ENCODE measurements around the gene ECSIT.

Gene ECSIT

GRCh38 chr19:11483366-11484111, 45.4 kb downstream of the ECSIT start:
- no peak for ATAC-seq
- TF ChIP-seq ZFP3 (CRISPR knock-in tag; IDR thresholded peaks at IDR 0.05) (no peak), ZNF70 (CRISPR knock-in tag; IDR thresholded peaks at IDR 0.05) (no peak), TOX (CRISPR knock-in tag; IDR thresholded peaks at IDR 0.05; ENCODE audit: borderline replicate concordance) (no peak), ESRRG (CRISPR knock-in tag; IDR thresholded peaks at IDR 0.05) (no peak), CSDC2 (CRISPR knock-in tag; IDR thresholded peaks at IDR 0.05) (no peak), ZFP30 (CRISPR knock-in tag; IDR thresholded peaks at IDR 0.05) (no peak), ARNTL (CRISPR knock-in tag; IDR thresholded peaks at IDR 0.05; ENCODE audit: borderline replicate concordance, low read depth) (no peak), PPARA (CRISPR knock-in tag; IDR thresholded peaks at IDR 0.05; ENCODE audit: borderline replicate concordance) (no peak), CSRNP3 (CRISPR knock-in tag; IDR thresholded peaks at IDR 0.05) (no peak), POU6F1 (CRISPR knock-in tag; IDR thresholded peaks at IDR 0.05; ENCODE audit: borderline replicate concordance, low read depth) (no peak), ISL1 (CRISPR knock-in tag; IDR thresholded peaks at IDR 0.05) (no peak), RARB (CRISPR knock-in tag; IDR thresholded peaks at IDR 0.05) (no peak), SNAI2 (CRISPR knock-in tag; IDR thresholded peaks at IDR 0.05) (no peak), ZNF8 (CRISPR knock-in tag; IDR thresholded peaks at IDR 0.05) (no peak), ZC3H10 (CRISPR knock-in tag; IDR thresholded peaks at IDR 0.05) (no peak), GLIS3 (CRISPR knock-in tag; IDR thresholded peaks at IDR 0.05) (no peak), TCF4 (CRISPR knock-in tag; IDR thresholded peaks at IDR 0.05; ENCODE audit: borderline replicate concordance) (no peak)
- TF ChIP-seq, protein P1, sequence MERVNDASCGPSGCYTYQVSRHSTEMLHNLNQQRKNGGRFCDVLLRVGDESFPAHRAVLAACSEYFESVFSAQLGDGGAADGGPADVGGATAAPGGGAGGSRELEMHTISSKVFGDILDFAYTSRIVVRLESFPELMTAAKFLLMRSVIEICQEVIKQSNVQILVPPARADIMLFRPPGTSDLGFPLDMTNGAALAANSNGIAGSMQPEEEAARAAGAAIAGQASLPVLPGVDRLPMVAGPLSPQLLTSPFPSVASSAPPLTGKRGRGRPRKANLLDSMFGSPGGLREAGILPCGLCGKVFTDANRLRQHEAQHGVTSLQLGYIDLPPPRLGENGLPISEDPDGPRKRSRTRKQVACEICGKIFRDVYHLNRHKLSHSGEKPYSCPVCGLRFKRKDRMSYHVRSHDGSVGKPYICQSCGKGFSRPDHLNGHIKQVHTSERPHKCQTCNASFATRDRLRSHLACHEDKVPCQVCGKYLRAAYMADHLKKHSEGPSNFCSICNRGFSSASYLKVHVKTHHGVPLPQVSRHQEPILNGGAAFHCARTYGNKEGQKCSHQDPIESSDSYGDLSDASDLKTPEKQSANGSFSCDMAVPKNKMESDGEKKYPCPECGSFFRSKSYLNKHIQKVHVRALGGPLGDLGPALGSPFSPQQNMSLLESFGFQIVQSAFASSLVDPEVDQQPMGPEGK (CRISPR knock-in tag; IDR thresholded peaks at IDR 0.05; ENCODE audit: borderline replicate concordance): no peak
- TF ChIP-seq, protein P2, sequence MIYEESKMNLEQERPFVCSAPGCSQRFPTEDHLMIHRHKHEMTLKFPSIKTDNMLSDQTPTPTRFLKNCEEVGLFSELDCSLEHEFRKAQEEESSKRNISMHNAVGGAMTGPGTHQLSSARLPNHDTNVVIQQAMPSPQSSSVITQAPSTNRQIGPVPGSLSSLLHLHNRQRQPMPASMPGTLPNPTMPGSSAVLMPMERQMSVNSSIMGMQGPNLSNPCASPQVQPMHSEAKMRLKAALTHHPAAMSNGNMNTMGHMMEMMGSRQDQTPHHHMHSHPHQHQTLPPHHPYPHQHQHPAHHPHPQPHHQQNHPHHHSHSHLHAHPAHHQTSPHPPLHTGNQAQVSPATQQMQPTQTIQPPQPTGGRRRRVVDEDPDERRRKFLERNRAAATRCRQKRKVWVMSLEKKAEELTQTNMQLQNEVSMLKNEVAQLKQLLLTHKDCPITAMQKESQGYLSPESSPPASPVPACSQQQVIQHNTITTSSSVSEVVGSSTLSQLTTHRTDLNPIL (CRISPR knock-in tag; IDR thresholded peaks at IDR 0.05; ENCODE audit: low read depth): no peak
- TF ChIP-seq, protein P3, sequence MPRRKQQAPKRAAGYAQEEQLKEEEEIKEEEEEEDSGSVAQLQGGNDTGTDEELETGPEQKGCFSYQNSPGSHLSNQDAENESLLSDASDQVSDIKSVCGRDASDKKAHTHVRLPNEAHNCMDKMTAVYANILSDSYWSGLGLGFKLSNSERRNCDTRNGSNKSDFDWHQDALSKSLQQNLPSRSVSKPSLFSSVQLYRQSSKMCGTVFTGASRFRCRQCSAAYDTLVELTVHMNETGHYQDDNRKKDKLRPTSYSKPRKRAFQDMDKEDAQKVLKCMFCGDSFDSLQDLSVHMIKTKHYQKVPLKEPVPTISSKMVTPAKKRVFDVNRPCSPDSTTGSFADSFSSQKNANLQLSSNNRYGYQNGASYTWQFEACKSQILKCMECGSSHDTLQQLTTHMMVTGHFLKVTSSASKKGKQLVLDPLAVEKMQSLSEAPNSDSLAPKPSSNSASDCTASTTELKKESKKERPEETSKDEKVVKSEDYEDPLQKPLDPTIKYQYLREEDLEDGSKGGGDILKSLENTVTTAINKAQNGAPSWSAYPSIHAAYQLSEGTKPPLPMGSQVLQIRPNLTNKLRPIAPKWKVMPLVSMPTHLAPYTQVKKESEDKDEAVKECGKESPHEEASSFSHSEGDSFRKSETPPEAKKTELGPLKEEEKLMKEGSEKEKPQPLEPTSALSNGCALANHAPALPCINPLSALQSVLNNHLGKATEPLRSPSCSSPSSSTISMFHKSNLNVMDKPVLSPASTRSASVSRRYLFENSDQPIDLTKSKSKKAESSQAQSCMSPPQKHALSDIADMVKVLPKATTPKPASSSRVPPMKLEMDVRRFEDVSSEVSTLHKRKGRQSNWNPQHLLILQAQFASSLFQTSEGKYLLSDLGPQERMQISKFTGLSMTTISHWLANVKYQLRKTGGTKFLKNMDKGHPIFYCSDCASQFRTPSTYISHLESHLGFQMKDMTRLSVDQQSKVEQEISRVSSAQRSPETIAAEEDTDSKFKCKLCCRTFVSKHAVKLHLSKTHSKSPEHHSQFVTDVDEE (CRISPR knock-in tag; IDR thresholded peaks at IDR 0.05): no peak

DNA sequence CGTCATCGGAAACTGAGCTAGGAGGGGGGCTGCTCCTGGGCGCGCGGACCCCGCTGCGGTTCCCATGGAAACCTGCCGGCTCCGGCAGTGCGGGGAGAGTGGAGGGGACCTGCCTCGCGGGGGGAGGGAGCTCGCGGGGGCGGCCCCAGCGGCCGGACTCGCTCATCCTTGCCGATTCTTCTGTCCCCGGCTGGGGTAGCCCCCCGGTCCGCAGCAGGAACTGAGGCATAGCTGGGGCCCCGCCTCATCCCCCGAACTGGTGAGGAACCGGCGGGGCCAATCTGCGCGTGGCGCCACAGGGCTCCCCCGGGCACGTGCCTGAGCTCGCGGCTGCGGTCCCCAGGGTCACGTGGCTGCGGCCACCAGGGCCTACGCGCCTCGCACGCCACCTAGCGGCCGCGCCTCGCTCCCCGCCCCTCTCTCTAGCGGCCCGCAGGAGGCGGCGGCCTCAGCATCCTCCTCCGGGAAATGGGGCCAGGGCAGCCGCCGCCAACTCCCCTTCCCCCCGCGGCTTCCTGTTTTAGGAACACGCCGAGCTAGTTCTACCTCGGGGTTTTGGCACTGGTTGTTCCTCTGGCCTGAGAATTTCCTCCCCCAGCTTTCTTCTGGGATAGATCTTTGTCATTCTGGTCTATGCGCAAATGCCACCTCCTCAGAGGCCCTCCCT, 46.4 kb downstream of the ECSIT start:
- peak; percentile 83 for ATAC-seq
- TF ChIP-seq ZNF70 (CRISPR knock-in tag; IDR thresholded peaks at IDR 0.05): peak; percentile 79
- no peak for TF ChIP-seq RARB (CRISPR knock-in tag; IDR thresholded peaks at IDR 0.05)
- TF ChIP-seq ISL1 (CRISPR knock-in tag; IDR thresholded peaks at IDR 0.05): peak; percentile 17; the same call in 1 of the 2 replicates
- TF ChIP-seq, protein P1 (CRISPR knock-in tag; IDR thresholded peaks at IDR 0.05; ENCODE audit: borderline replicate concordance): no peak; the same call in 1 of the 2 replicates
- peak; percentile 74; the same call in 1 of the 2 replicates for TF ChIP-seq ZFP3 (CRISPR knock-in tag; IDR thresholded peaks at IDR 0.05)
- TF ChIP-seq ZNF565 (CRISPR knock-in tag; conservative IDR thresholded peaks at IDR 0.05; ENCODE audit: low read depth): no peak
- no peak for TF ChIP-seq BACH2 (CRISPR knock-in tag; IDR thresholded peaks at IDR 0.05; ENCODE audit: borderline replicate concordance)
- TF ChIP-seq SNAI2 (CRISPR knock-in tag; IDR thresholded peaks at IDR 0.05): no peak
- peak; percentile 69; the same call in 1 of the 2 replicates for TF ChIP-seq GLIS3 (CRISPR knock-in tag; IDR thresholded peaks at IDR 0.05)
- no peak for TF ChIP-seq ZNF8 (CRISPR knock-in tag; IDR thresholded peaks at IDR 0.05)
- TF ChIP-seq PPARA (CRISPR knock-in tag; IDR thresholded peaks at IDR 0.05; ENCODE audit: borderline replicate concordance): no peak
- no peak for TF ChIP-seq ZC3H10 (CRISPR knock-in tag; IDR thresholded peaks at IDR 0.05)
- TF ChIP-seq, protein P3 (CRISPR knock-in tag; IDR thresholded peaks at IDR 0.05): 0 out of 2 replicates have a peak, but pooled peaks have one; percentile 42

All from SK-N-SH treated with all-trans-retinoic acid at 6 μM for 48 hours (cell line).